HG02610 (cell line): ENCODE data around the gene ALDH3A2.
"Not testable (repeated sequence)": the region's sequence is repeated elsewhere in the genome, so short reads cannot be mapped to it uniquely, and the experiment has no call there.

Source experiments
- ATAC-seq: cut with Tn5 transposase; IDR thresholded peaks from one replicate; pipeline ENCODE4 v1.9.1; 2021; ENCODE audit warnings: mild to moderate bottlenecking, moderate library complexity; ENCODE audit not compliant: unreplicated experiment

The ALDH3A2 gene

GRCh38 chr17:19649274-19649541 is 657 bp downstream of the ALDH3A2 start:
- no peak for ATAC-seq

- ATAC-seq = no peak
These were observed 2.3 kb downstream of the ALDH3A2 start for GRCh38 chr17:19650826-19651225.

GRCh38 chr17:19651451-19652238 is 3.1 kb downstream of the ALDH3A2 start:
- no peak for ATAC-seq

GRCh38 chr17:19652595-19652994 is 4.0 kb downstream of the ALDH3A2 start:
- no peak for ATAC-seq

- ATAC-seq = no peak
These were observed 5.9 kb downstream of the ALDH3A2 start for GRCh38 chr17:19654342-19654886.

- ATAC-seq = no peak
These were observed 6.3 kb downstream of the ALDH3A2 start for GRCh38 chr17:19654896-19655295.

GRCh38 chr17:19656336-19656735 is 7.8 kb downstream of the ALDH3A2 start:
- ATAC-seq = no peak

- no peak for ATAC-seq
These were observed 8.5 kb downstream of the ALDH3A2 start for GRCh38 chr17:19656851-19657581.

GRCh38 chr17:19659366-19660177 is 11.0 kb downstream of the ALDH3A2 start:
- ATAC-seq = no peak

GRCh38 chr17:19660219-19660870 is 11.8 kb downstream of the ALDH3A2 start:
- no peak for ATAC-seq

GRCh38 chr17:19661121-19661520 is 12.6 kb downstream of the ALDH3A2 start:
- ATAC-seq = no peak

- ATAC-seq = no peak
These were observed 14.5 kb downstream of the ALDH3A2 start for GRCh38 chr17:19663097-19663496.

- ATAC-seq = no peak
These were observed 15.7 kb downstream of the ALDH3A2 start for GRCh38 chr17:19664136-19664820.

GRCh38 chr17:19664821-19665181 is 16.2 kb downstream of the ALDH3A2 start:
- no peak for ATAC-seq

GRCh38 chr17:19669680-19670079 is 21.1 kb downstream of the ALDH3A2 start:
- not testable (repeated sequence) for ATAC-seq

- ATAC-seq = no peak
These were observed 22.4 kb downstream of the ALDH3A2 start for GRCh38 chr17:19670908-19671307.

GRCh38 chr17:19671433-19671832 is 22.9 kb downstream of the ALDH3A2 start:
- no peak for ATAC-seq

- no peak for ATAC-seq
These were observed 23.6 kb downstream of the ALDH3A2 start for GRCh38 chr17:19672009-19672750.

GRCh38 chr17:19673623-19674022 is 25.1 kb downstream of the ALDH3A2 start:
- no peak for ATAC-seq

- no peak for ATAC-seq
These were observed 28.3 kb downstream of the ALDH3A2 start for GRCh38 chr17:19676896-19677295.
